H1 (cell line): ENCODE results near the gene MYBPH. TPM values are rescaled to one million over a fixed set of nuclear protein-coding genes. Genes with fewer than 3 reads are reported as not detected.

Experiments used
- CTCF ChIA-PET: fragments of 300-600 bp; sonication (Branson Sonifier 250); formaldehyde crosslinking; loops from one replicate; lab custom pipeline; 2021; ENCODE audit not compliant: partially characterized antibody; lab: Charles Lee
- POLR2A ChIA-PET: fragments of 300-600 bp; sonication (Branson Sonifier 250); formaldehyde crosslinking; loops from one replicate; lab custom pipeline; 2021; ENCODE audit warnings: inconsistent platforms; ENCODE audit not compliant: partially characterized antibody; lab: Charles Lee
- DNase-seq, 2 experiments: peaks; one replicate each; pipeline versions ENCODE4 v3.0.0 to v3.0.0-alpha.2; 2010 to 2022; ENCODE audit warnings: low spot score in 2 of 2, low read depth in 1 of 2, mixed read lengths in 1 of 2
- FAIRE-seq: peaks from 2 replicates; lab custom pipeline; 2011; peaks lifted over from hg19 to GRCh38; lab: Jason Lieb, UNC
- H2AFZ ChIP-seq: 2 replicates; pipeline ENCODE4 v1.8.1; 2012; ENCODE audit warnings: low read length, inconsistent platforms
- H2AK5ac ChIP-seq: 2 replicates; pipeline ENCODE4 v1.6.1; 2013; ENCODE audit warnings: low read depth, low read length
- H2BK120ac ChIP-seq: replicated peaks from 2 replicates; pipeline ENCODE3; 2013; ENCODE audit warnings: low read depth, low read length, inconsistent platforms
- H2BK12ac ChIP-seq: 2 replicates; pipeline ENCODE4 v1.6.1; 2013; ENCODE audit warnings: low read depth, low read length
- H2BK15ac ChIP-seq: 2 replicates; pipeline ENCODE4 v1.6.1; 2013; ENCODE audit warnings: low read length
- H2BK20ac ChIP-seq: 2 replicates; pipeline ENCODE4 v1.6.1; 2013; ENCODE audit warnings: low read length
- H2BK5ac ChIP-seq: 2 replicates; pipeline ENCODE4 v1.6.1; 2013; ENCODE audit warnings: low read depth, low read length
- H3K14ac ChIP-seq: 2 replicates; pipeline ENCODE4 v1.6.1; 2013; ENCODE audit warnings: inconsistent platforms; ENCODE audit not compliant: insufficient read length
- H3K18ac ChIP-seq: 2 replicates; pipeline ENCODE4 v1.6.1; 2013; ENCODE audit warnings: low read length; ENCODE audit errors: extremely low read depth
- H3K23ac ChIP-seq: 2 replicates; pipeline ENCODE4 v1.6.1; 2013; ENCODE audit warnings: inconsistent platforms; ENCODE audit not compliant: insufficient read length
- H3K23me2 ChIP-seq: 2 replicates; pipeline ENCODE4 v1.6.1; 2013; ENCODE audit warnings: low read depth, low read length
- H3K27ac ChIP-seq: 2 replicates; pipeline ENCODE4 v1.6.1; 2011; ENCODE audit warnings: low read depth, low read length, inconsistent platforms
- H3K27me3 ChIP-seq, 4 experiments: replicated peaks in 1 of 4; 1 replicate in 1 of 4; 2 replicates in 3 of 4; pipeline versions ENCODE4 v1.6.1 to v1.8.1; 2011 to 2013; ENCODE audit warnings: low read length in 3 of 4, mild to moderate bottlenecking in 3 of 4, inconsistent platforms in 2 of 4, mixed read lengths in 2 of 4, moderate library complexity in 1 of 4; ENCODE audit not compliant: control insufficient read depth in 3 of 4, insufficient read depth in 3 of 4; ENCODE audit errors: extremely low read depth in 1 of 4
- H3K36me3 ChIP-seq, 4 experiments: 2 replicates each; pipeline versions ENCODE4 v1.6.1 to v1.8.1; 2011 to 2013; ENCODE audit warnings: mild to moderate bottlenecking in 4 of 4, low read length in 3 of 4, moderate library complexity in 2 of 4, control low read depth in 1 of 4, inconsistent platforms in 1 of 4; ENCODE audit not compliant: insufficient read depth in 4 of 4, control insufficient read depth in 2 of 4
- H3K4ac ChIP-seq: replicated peaks from 2 replicates; pipeline ENCODE3; 2013; ENCODE audit warnings: low read length, low read depth, mixed read lengths, inconsistent platforms; ENCODE audit not compliant: insufficient read length
- H3K4me1 ChIP-seq, 4 experiments: replicated peaks in 1 of 4; 1 replicate in 1 of 4; 2 replicates in 3 of 4; pipeline versions ENCODE4 v1.6.1 to v1.8.1; 2011 to 2013; ENCODE audit warnings: low read length in 3 of 4, inconsistent platforms in 2 of 4, mixed read lengths in 1 of 4; ENCODE audit not compliant: insufficient read depth in 4 of 4, control insufficient read depth in 3 of 4
- H3K4me2 ChIP-seq, 2 experiments: 2 replicates each; pipeline versions ENCODE4 v1.6.1 to v1.8.1; 2011 to 2013; ENCODE audit warnings: low read depth in 2 of 2, low read length in 2 of 2, control low read depth in 1 of 2, inconsistent platforms in 1 of 2, mild to moderate bottlenecking in 1 of 2; ENCODE audit not compliant: insufficient read depth in 1 of 2
- H3K4me3 ChIP-seq, 4 experiments: fragments of 200-600, 300-600 bp in 1 of 4; sonication (generic), shearing (Covaris generic), sonication (Bioruptor Twin) in 1 of 4; 2 replicates each; pipeline versions ENCODE4 v1.5.1 to v1.8.1; 2011 to 2016; ENCODE audit warnings: low read length in 4 of 4, low read depth in 3 of 4, control low read depth in 2 of 4, inconsistent platforms in 2 of 4, mild to moderate bottlenecking in 2 of 4, mixed read lengths in 1 of 4, moderate library complexity in 1 of 4; ENCODE audit not compliant: insufficient read depth in 2 of 4; ENCODE audit errors: extremely low read depth in 1 of 4
- H3K56ac ChIP-seq: replicated peaks from 2 replicates; pipeline ENCODE3; 2013; ENCODE audit warnings: low read depth, mild to moderate bottlenecking, mixed read lengths, low read length, inconsistent platforms; ENCODE audit not compliant: insufficient read length
- H3K79me1 ChIP-seq: 2 replicates; pipeline ENCODE4 v1.6.1; 2013; ENCODE audit warnings: low read depth, low read length, control low read depth
- H3K79me2 ChIP-seq, 2 experiments: 2 replicates each; pipeline versions ENCODE4 v1.6.1 to v1.8.1; 2012 to 2013; ENCODE audit warnings: low read length in 2 of 2, mild to moderate bottlenecking in 2 of 2, inconsistent platforms in 1 of 2; ENCODE audit not compliant: insufficient read depth in 2 of 2, control insufficient read depth in 1 of 2
- H3K9ac ChIP-seq, 4 experiments: replicated peaks in 1 of 4; 1 replicate in 1 of 4; 2 replicates in 3 of 4; pipeline versions ENCODE4 v1.6.1 to v1.8.1; 2011 to 2013; ENCODE audit warnings: low read depth in 3 of 4, low read length in 3 of 4, control low read depth in 2 of 4, mild to moderate bottlenecking in 2 of 4, moderate library complexity in 2 of 4, inconsistent platforms in 1 of 4; ENCODE audit errors: extremely low read depth in 1 of 4
- H3K9me3 ChIP-seq, 2 experiments: 2 replicates each; pipeline versions ENCODE4 v1.6.1 to v1.8.1; 2012 to 2013; ENCODE audit warnings: mild to moderate bottlenecking in 2 of 2, moderate library complexity in 2 of 2, control low read depth in 1 of 2, inconsistent platforms in 1 of 2, low read depth in 1 of 2, low read length in 1 of 2, mixed read lengths in 1 of 2; ENCODE audit not compliant: insufficient read depth in 2 of 2
- H4K20me1 ChIP-seq, 2 experiments: replicated peaks in 1 of 2; 2 replicates each; pipeline versions ENCODE3 to v1.8.1; 2011 to 2013; ENCODE audit warnings: inconsistent platforms in 2 of 2, low read length in 2 of 2, mild to moderate bottlenecking in 1 of 2; ENCODE audit not compliant: insufficient read depth in 2 of 2, control insufficient read depth in 1 of 2
- H4K5ac ChIP-seq: 2 replicates; pipeline ENCODE4 v1.6.1; 2013; ENCODE audit warnings: low read length, low read depth, mixed read lengths, inconsistent platforms; ENCODE audit not compliant: insufficient read length
- H4K8ac ChIP-seq: 2 replicates; pipeline ENCODE4 v1.8.0; 2013; ENCODE audit warnings: mild to moderate bottlenecking, moderate library complexity, low read length, inconsistent platforms; ENCODE audit not compliant: insufficient read depth; ENCODE audit errors: extremely low read depth
- H4K91ac ChIP-seq: replicated peaks from 2 replicates; pipeline ENCODE3; 2013; ENCODE audit warnings: low read length, mixed read lengths, inconsistent platforms; ENCODE audit not compliant: insufficient read length
- GABPA ChIP-seq: IDR thresholded peaks from 2 replicates; pipeline ENCODE4 v1.6.1; 2011; ENCODE audit warnings: mild to moderate bottlenecking, low read length, moderate library complexity, borderline replicate concordance; ENCODE audit not compliant: insufficient read depth
- JUND ChIP-seq: IDR thresholded peaks from 2 replicates; pipeline ENCODE4 v1.6.1; 2011; ENCODE audit warnings: mild to moderate bottlenecking, improper control_type of control experiment, low read length
- MAFK ChIP-seq: IDR thresholded peaks from 2 replicates; pipeline ENCODE4 v1.6.1; 2012; ENCODE audit warnings: low read depth, mild to moderate bottlenecking, improper control_type of control experiment, low read length
- POLR2A ChIP-seq, 2 experiments: IDR thresholded peaks; 1 replicate in 1 of 2; 2 replicates in 1 of 2; pipeline ENCODE4 v1.6.1; 2011; ENCODE audit warnings: low read depth in 2 of 2, low read length in 2 of 2, mild to moderate bottlenecking in 2 of 2; ENCODE audit errors: control extremely low read depth in 1 of 2
- POLR2AphosphoS5 ChIP-seq: IDR thresholded peaks from 2 replicates; pipeline ENCODE4 v1.6.1; 2011; ENCODE audit warnings: low read depth, low read length
- RNF2 ChIP-seq: fragments of 200-900, 300-1000 bp; sonication (generic); IDR thresholded peaks from 2 replicates; pipeline ENCODE4 v1.7.1; 2016; ENCODE audit warnings: borderline replicate concordance, low read depth, mild to moderate bottlenecking, antibody characterized with exemption, low read length; ENCODE audit not compliant: poor library complexity, severe bottlenecking; ENCODE audit errors: missing control alignments
- SIRT6 ChIP-seq: IDR thresholded peaks from one replicate; pipeline ENCODE4 v1.7.1; 2012; ENCODE audit warnings: low read length, inconsistent platforms
- SIX5 ChIP-seq: IDR thresholded peaks from 2 replicates; pipeline ENCODE4 v1.6.1; 2011; ENCODE audit warnings: mild to moderate bottlenecking, low read depth, low read length
- SP2 ChIP-seq: IDR thresholded peaks from 2 replicates; pipeline ENCODE4 v1.6.1; 2012; ENCODE audit warnings: mild to moderate bottlenecking, low read length, inconsistent platforms
- SRF ChIP-seq: IDR thresholded peaks from 2 replicates; pipeline ENCODE4 v1.6.1; 2011; ENCODE audit warnings: mild to moderate bottlenecking, low read depth, low read length, moderate library complexity
- TEAD4 ChIP-seq: IDR thresholded peaks from 2 replicates; pipeline ENCODE4 v1.6.1; 2012; ENCODE audit warnings: low read depth, low read length, inconsistent platforms, mixed read lengths
- WGBS, 2 experiments: shearing (Covaris generic) in 1 of 2; methylation state at CpG; one replicate each; pipeline versions ENCODE4 v1.1.6 to v1.1.7; 2013 to 2015; ENCODE audit warnings: low lambda C conversion rate in 2 of 2, mixed read lengths in 2 of 2, inconsistent platforms in 1 of 2, low coverage in 1 of 2, missing lambda C conversion rate in 1 of 2; ENCODE audit not compliant: insufficient replicate concordance in 2 of 2, insufficient coverage in 1 of 2, insufficient read length in 1 of 2; ENCODE audit errors: extremely low coverage in 1 of 2, missing lambda C conversion rate in 1 of 2; 5-methylcytosine and 5-hydroxymethylcytosine counted together
- polyA plus RNA-seq, 7 experiments: library from polyadenylated mRNA; depleted of rRNA in 3 of 7; stranded (reverse) in 5 of 7; unstranded in 2 of 7; fragments of >200 nt in 5 of 7; fragments of 200-250 nt in 2 of 7; gene quantifications; 1 replicate in 5 of 7; 2 replicates in 1 of 7; 4 replicates in 1 of 7; pipeline versions ENCODE4 v1.2.1 to v1.2.3, GENCODE V29; 2011 to 2013; ENCODE audit warnings: missing spikeins in 2 of 7, mixed read lengths in 2 of 7
- total RNA-seq: library from RNA; stranded (reverse); fragmentation: NEBNext Ultra II Directional; extraction: Animal tissue kit (Norgen Biotek cat#: 25700); gene quantifications from 2 replicates; pipeline ENCODE4 v1.2.1, GENCODE V29; 2021
- TF ChIP-seq, protein P1 (sequence below), 3 experiments: IDR thresholded peaks; 1 replicate in 2 of 3; 2 replicates in 1 of 3; pipeline versions ENCODE4 v1.5.1 to v1.6.1; 2011; ENCODE audit warnings: low read length in 3 of 3, mild to moderate bottlenecking in 3 of 3, inconsistent platforms in 2 of 3, low read depth in 1 of 3, moderate library complexity in 1 of 3; ENCODE audit not compliant: insufficient read depth in 1 of 3; ENCODE audit errors: control extremely low read depth in 1 of 3

MYBPH gene
- total and polyA plus RNA-seq, 2 of the 8 experiments (the other 6 are each of a cell fraction or from before 2014, with no cell fraction given): not detected

DNA sequence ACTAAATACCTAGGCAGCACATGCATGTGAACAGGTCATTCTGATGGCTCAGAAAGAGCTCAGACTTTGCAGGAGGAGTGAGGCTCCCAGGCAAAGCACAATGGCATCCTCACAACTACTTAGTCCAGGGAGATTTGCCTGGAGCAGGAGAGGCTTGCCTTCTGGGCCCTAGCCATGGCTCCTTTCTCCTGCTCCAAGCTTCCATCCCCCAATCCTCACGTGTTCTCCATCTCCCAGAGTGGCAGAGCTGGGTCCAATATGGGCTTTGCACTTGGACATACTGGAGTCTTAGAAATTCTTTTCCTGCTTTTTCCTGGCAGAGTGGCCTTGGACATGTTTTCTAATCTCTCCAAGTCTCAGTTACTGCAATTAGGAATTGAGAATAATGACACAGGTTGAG lies 15.8 kb downstream of the MYBPH start:
- H3K27me3 ChIP-seq: no peaks in the 10 kb centered on the region; a peak in 1 of 7 replicates
- H4K8ac ChIP-seq: no peak overlapping the region
- H3K4me2 ChIP-seq: no peak overlapping the region
- H4K20me1 ChIP-seq: no peaks in the 10 kb centered on the region
- no peak overlapping the region for H4K5ac ChIP-seq
- no peak overlapping the region for H3K23ac ChIP-seq
- H3K18ac ChIP-seq: no peak overlapping the region
- H3K9me3 ChIP-seq: no peaks in the 10 kb centered on the region; a peak in 1 of 4 replicates
- 92% methylated on average over 1 of the region's 1 CpG; no CpG with 5 or more reads in 1 of the 2 experiments for WGBS, 2 experiments
- no peak overlapping the region for H2AK5ac ChIP-seq
- H3K4me1 ChIP-seq: no peaks in the 10 kb centered on the region
- FAIRE-seq: no peak
- no peak overlapping the region for H2BK5ac ChIP-seq
- H3K4me3 ChIP-seq: no peak overlapping the region
- no peak overlapping the region for H2BK12ac ChIP-seq
- CTCF ChIA-PET: interaction anchor here (0.7 to 16.8 kb wide), 9 partner anchors 9 to 1335 kb away, joined by 3 to 511 read pairs (median 3); partner anchors contain the start of gene ADORA1
- no peaks in the 10 kb centered on the region for H3K23me2 ChIP-seq
- no peak for DNase-seq
- no peak overlapping the region for H3K14ac ChIP-seq
- 0 out of 2 replicates have a peak overlapping the region, but pooled peaks have one; percentile 41 for H2BK20ac ChIP-seq
- H2BK120ac ChIP-seq: no peak overlapping the region
- H2AFZ ChIP-seq: no peak overlapping the region
- H3K79me2 ChIP-seq: no peaks in the 10 kb centered on the region
- TF ChIP-seq GABPA: no peak
- no peak for TF ChIP-seq POLR2A (IDR thresholded peaks at IDR 0.05; ENCODE audit: control extremely low read depth in 1 of 2, low read depth in 2 of 2, low read length in 2 of 2)
- no peak for TF ChIP-seq POLR2AphosphoS5
- TF ChIP-seq SIRT6: no peak
- TF ChIP-seq SRF: no peak
- no peak for TF ChIP-seq JUND
- TF ChIP-seq, protein P1, sequence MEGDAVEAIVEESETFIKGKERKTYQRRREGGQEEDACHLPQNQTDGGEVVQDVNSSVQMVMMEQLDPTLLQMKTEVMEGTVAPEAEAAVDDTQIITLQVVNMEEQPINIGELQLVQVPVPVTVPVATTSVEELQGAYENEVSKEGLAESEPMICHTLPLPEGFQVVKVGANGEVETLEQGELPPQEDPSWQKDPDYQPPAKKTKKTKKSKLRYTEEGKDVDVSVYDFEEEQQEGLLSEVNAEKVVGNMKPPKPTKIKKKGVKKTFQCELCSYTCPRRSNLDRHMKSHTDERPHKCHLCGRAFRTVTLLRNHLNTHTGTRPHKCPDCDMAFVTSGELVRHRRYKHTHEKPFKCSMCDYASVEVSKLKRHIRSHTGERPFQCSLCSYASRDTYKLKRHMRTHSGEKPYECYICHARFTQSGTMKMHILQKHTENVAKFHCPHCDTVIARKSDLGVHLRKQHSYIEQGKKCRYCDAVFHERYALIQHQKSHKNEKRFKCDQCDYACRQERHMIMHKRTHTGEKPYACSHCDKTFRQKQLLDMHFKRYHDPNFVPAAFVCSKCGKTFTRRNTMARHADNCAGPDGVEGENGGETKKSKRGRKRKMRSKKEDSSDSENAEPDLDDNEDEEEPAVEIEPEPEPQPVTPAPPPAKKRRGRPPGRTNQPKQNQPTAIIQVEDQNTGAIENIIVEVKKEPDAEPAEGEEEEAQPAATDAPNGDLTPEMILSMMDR (IDR thresholded peaks at IDR 0.05; ENCODE audit: control extremely low read depth in 1 of 3, insufficient read depth in 1 of 3, low read depth in 1 of 3, low read length in 3 of 3): no peak
- TF ChIP-seq MAFK: no peak
- TF ChIP-seq SIX5: no peak
- TF ChIP-seq RNF2: no peak
- TF ChIP-seq TEAD4: no peak
- no peak for TF ChIP-seq SP2
- no peaks in the 10 kb centered on the region for H3K36me3 ChIP-seq
- H4K91ac ChIP-seq: no peak overlapping the region
- H3K9ac ChIP-seq: no peak overlapping the region
- H3K4ac ChIP-seq: no peak overlapping the region
- no peaks in the 10 kb centered on the region for H3K79me1 ChIP-seq
- H2BK15ac ChIP-seq: no peak overlapping the region
- POLR2A ChIA-PET: no interaction called here
- H3K56ac ChIP-seq: no peak overlapping the region
- no peak overlapping the region for H3K27ac ChIP-seq
